ENCODE measurements around the gene LRMDA. TPM values are rescaled to one million over a fixed set of nuclear protein-coding genes. Genes with fewer than 3 reads are reported as not detected.

LRMDA gene
- total and polyA plus RNA-seq, 12 donors = 30.7 to 132 (median 78.1) TPM

- 64 to 88% (median 73%) methylated on average over 4 of the region's 4 CpGs for WGBS, 4 donors
- Histone ChIP-seq H3K4me3 (no peak overlapping the region), H3K4me1 (replicated peaks in 1 of 2) (peaks cover 0 to 3% of the 10 kb centered on the region in 2 donors), H3K9me3 (replicated peaks in 1 of 3) (no peaks in the 10 kb centered on the region), H3K27ac (no peak overlapping the region), H3K36me3 (replicated peaks in 1 of 2) (no peaks in the 10 kb centered on the region), H3K27me3 (no peaks in the 10 kb centered on the region)
- DNase-seq = no peak
- TF ChIP-seq POLR2A (IDR thresholded peaks at IDR 0.05) (no peak), CTCF (IDR thresholded peaks at IDR 0.05) (no peak)
- intact Hi-C loops (cut with DNase I) = no loop called here
Measured at GRCh38 chr10:75880031-75880775, 448.8 kb downstream of the LRMDA start.

DNA sequence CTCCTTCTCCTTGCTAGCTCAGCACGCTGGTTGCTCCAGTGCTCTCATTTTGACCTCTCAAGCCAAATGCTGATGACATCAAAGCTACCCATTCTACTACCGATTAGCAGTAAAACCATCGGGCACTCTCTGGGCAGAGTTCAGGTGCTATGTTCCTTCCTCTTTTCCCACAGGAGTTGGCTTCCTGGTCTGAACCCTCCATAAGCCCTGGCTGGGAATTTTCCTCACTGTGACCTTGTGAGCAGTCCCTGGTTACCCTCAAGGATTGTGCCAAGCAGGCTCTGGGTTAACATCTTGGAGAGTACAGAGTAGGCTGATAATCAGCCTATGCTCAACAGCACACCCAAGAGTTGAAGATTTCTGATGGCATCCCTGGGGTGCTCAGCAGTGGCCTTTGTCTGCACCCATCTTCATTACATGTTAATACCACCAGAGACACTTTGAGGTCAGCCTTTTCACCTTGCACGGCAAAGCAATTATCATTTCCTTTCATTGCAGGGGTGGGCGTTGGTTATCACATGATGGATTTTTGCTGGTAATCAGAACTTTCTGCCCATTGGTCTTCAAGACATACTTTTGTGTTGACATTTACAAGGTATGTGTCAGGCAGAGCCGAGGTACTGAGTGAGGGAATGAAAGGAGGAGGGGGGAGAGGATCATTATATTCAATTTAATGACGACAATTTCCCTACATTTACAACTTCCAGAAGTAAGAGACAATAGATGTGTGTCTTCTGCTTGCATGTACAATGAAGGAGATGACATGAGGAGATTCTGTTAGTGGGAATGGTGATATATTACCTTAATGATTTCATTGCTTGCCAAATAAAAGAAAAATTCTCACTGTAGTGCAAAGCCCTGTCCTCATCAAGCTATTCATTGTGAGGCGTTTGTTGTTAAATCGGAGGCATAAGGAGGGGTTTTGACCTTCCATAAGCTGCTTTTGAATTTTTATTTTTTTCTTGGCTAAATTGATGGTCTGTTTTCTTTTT is 452.0 kb downstream of the LRMDA start:
- no peak for TF ChIP-seq POLR2A (IDR thresholded peaks at IDR 0.05)
- no peak for TF ChIP-seq CTCF (IDR thresholded peaks at IDR 0.05)
- intact Hi-C loops (cut with DNase I) = no loop called here
- Histone ChIP-seq H3K36me3 (replicated peaks in 1 of 2) (no peaks in the 10 kb centered on the region), H3K4me1 (replicated peaks in 1 of 2) (peaks cover 0 to 3% of the 10 kb centered on the region in 2 donors), H3K27me3 (no peaks in the 10 kb centered on the region), H3K4me3 (no peak overlapping the region), H3K9me3 (replicated peaks in 1 of 3) (no peaks in the 10 kb centered on the region), H3K27ac (no peak overlapping the region)
- WGBS, 4 donors = 87 to 93% (median 91%) methylated on average over 9 of the region's 9 CpGs
- DNase-seq = no peak

DNA sequence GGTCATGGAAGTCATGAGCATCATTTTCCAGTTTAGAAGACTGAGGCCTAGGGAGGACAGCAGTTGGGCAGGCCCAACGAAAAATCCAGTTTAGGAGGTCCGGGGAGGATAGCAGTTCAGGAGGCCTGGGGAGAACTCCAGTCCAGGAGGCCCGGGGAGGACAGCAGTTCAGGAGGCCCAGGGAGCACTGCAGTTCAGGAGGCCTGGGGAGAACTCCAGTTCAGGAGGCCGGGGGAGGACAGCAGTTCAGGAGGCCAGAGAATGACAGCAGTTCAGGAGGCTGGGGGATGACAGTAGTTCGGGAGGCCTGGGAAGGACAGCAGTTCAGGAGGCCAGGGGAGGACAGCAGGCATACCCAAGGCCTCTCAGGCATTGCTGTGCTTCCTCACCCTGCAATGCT is 453.4 kb downstream of the LRMDA start:
- Histone ChIP-seq H3K36me3 (replicated peaks in 1 of 2) (no peaks in the 10 kb centered on the region), H3K9me3 (replicated peaks in 1 of 3) (no peaks in the 10 kb centered on the region), H3K27me3 (no peaks in the 10 kb centered on the region), H3K4me3 (no peak overlapping the region), H3K27ac (no peak overlapping the region), H3K4me1 (replicated peaks in 1 of 2) (peaks cover 0 to 3% of the 10 kb centered on the region in 2 donors)
- WGBS, 4 donors = 87 to 98% (median 95%) methylated on average over 5 of the region's 5 CpGs
- intact Hi-C loops (cut with DNase I) = no loop called here
- TF ChIP-seq POLR2A (IDR thresholded peaks at IDR 0.05) = no peak
- no peak for TF ChIP-seq CTCF (IDR thresholded peaks at IDR 0.05)
- DNase-seq = no peak

DNA sequence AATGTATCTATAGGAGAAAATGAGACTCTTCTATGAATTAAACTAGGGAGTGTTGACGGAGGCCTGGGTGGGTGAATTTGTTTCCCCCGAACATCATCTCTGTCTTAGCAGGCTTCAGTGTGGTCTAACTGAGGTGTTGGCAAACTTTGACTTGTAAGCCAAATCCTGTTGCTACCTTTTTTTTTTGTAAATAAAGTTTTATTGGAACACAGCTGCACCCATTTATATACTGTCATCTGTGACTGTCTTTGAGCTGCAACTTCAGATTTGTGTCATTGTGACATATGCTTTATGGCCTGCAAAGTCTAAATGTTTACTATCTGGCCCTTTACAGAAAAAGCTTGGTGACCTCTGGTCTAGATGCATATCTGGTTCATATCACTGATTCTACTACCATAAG is 455.9 kb downstream of the LRMDA start:
- Histone ChIP-seq H3K4me3 (no peak overlapping the region), H3K27me3 (no peaks in the 10 kb centered on the region), H3K9me3 (replicated peaks in 1 of 3) (no peaks in the 10 kb centered on the region), H3K36me3 (replicated peaks in 1 of 2) (no peaks in the 10 kb centered on the region), H3K27ac (no peak overlapping the region), H3K4me1 (replicated peaks in 1 of 2) (no peaks in the 10 kb centered on the region)
- 97 to 100% (median 99%) methylated on average over 2 of the region's 2 CpGs for WGBS, 4 donors
- intact Hi-C loops (cut with DNase I) = no loop called here
- TF ChIP-seq POLR2A (IDR thresholded peaks at IDR 0.05) = no peak
- no peak for TF ChIP-seq CTCF (IDR thresholded peaks at IDR 0.05)
- DNase-seq = no peak

Measured in adrenal gland (tissue), 12 donors.